ENCODE results near the gene ALLC.
"Not testable (repeated sequence)": the region's sequence is repeated elsewhere in the genome, so short reads cannot be mapped to it uniquely, and the experiment has no call there.

DNA sequence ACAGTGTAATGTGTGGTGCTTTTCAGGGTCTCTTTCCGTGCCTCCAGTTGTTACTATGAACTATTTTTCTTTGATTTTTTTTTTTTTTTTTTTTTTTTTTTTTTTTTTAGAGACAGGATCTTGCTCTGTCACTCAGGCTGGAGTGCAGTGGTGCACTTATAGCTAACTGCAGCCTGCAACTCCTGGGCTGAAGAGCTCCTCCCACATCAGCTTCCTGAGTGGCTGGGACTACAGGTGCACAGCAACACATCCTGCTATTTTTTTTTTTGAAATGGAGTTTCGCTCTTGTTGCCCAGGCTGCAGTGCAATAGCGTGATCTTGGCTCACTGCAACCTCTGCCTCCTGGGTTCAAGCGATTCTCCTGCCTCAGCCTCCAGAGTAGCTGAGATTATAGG is 48.7 kb upstream of the ALLC start:
- TF ChIP-seq, protein P1, sequence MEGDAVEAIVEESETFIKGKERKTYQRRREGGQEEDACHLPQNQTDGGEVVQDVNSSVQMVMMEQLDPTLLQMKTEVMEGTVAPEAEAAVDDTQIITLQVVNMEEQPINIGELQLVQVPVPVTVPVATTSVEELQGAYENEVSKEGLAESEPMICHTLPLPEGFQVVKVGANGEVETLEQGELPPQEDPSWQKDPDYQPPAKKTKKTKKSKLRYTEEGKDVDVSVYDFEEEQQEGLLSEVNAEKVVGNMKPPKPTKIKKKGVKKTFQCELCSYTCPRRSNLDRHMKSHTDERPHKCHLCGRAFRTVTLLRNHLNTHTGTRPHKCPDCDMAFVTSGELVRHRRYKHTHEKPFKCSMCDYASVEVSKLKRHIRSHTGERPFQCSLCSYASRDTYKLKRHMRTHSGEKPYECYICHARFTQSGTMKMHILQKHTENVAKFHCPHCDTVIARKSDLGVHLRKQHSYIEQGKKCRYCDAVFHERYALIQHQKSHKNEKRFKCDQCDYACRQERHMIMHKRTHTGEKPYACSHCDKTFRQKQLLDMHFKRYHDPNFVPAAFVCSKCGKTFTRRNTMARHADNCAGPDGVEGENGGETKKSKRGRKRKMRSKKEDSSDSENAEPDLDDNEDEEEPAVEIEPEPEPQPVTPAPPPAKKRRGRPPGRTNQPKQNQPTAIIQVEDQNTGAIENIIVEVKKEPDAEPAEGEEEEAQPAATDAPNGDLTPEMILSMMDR (IDR thresholded peaks at IDR 0.05): not testable (repeated sequence)
- TF ChIP-seq POLR2A (IDR thresholded peaks at IDR 0.05): not testable (repeated sequence)
